HG03280 (cell line): ENCODE measurements around the gene SHISA5.
"Not testable (repeated sequence)": the region's sequence is repeated elsewhere in the genome, so short reads cannot be mapped to it uniquely, and the experiment has no call there.

Experiments used
- ATAC-seq: cut with Tn5 transposase; IDR thresholded peaks from one replicate; pipeline ENCODE4 v1.9.1; 2021; ENCODE audit warnings: mild to moderate bottlenecking, moderate library complexity; ENCODE audit not compliant: unreplicated experiment

Gene SHISA5

DNA sequence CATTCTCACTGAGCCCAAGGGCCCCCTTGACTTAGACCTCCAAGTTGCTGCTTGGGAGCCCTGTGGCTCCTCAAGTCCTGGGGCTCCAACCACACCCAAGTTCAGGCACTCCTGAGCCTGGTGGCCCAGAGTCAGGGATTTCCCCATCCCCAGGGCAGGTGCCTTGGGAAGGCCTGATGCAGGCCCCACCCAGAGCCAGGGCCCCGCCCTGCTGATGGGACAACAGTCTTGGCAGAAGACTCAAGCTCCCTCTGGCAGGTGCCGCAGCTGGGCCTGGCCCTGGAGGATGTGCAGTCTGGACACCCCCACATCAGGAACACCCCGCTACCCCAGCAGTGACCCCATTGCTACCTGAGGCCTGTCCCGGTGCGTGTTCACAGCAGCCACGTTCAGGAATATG lies 17.7 kb upstream of the SHISA5 start:
- no peak for ATAC-seq

DNA sequence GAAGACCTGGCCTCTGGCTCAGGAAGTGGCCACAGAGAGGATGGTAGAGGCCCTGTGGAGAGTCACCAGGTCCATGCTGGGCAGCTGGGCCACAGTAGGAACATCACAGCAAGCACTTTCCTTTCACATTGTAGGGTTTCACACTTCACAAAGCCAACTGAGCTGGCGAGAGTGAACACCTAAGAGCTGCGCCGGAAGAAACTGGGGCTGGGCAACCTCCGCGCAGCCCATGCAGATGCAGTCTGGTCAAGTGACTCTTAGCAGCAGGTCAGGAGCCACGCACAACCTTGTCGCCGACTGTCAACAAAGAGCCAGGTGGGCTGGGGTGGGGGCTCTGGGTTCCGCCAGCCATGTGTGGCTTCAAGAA lies 15.3 kb upstream of the SHISA5 start:
- no peak for ATAC-seq

GRCh38 chr3:48518638-48519276 lies 14.8 kb upstream of the SHISA5 start:
- no peak for ATAC-seq

- no peak for ATAC-seq
Measured at GRCh38 chr3:48518069-48518468, 14.1 kb upstream of the SHISA5 start.

GRCh38 chr3:48516571-48516970 lies 12.6 kb upstream of the SHISA5 start:
- ATAC-seq = no peak

GRCh38 chr3:48514431-48515227 lies 10.7 kb upstream of the SHISA5 start:
- ATAC-seq = no peak

DNA sequence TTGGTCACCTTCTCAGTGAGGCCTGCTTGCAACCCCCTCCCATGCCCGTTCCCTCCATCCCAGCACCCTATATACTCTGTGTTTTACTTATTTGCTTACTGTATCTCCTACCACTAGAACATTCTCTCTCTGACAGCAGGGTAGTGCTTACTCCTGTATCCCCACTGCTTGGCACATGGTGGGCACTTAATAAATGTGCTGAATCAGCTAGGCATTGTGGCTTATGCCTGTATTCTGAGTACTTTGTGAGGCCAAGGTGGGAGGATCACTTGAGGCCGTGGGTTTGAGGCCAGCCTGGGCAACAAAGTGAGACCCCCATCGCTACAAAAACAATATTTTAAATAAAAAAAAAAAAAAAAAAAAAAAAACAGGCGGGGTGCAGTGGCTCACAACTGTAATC lies 7.6 kb upstream of the SHISA5 start:
- no peak for ATAC-seq

DNA sequence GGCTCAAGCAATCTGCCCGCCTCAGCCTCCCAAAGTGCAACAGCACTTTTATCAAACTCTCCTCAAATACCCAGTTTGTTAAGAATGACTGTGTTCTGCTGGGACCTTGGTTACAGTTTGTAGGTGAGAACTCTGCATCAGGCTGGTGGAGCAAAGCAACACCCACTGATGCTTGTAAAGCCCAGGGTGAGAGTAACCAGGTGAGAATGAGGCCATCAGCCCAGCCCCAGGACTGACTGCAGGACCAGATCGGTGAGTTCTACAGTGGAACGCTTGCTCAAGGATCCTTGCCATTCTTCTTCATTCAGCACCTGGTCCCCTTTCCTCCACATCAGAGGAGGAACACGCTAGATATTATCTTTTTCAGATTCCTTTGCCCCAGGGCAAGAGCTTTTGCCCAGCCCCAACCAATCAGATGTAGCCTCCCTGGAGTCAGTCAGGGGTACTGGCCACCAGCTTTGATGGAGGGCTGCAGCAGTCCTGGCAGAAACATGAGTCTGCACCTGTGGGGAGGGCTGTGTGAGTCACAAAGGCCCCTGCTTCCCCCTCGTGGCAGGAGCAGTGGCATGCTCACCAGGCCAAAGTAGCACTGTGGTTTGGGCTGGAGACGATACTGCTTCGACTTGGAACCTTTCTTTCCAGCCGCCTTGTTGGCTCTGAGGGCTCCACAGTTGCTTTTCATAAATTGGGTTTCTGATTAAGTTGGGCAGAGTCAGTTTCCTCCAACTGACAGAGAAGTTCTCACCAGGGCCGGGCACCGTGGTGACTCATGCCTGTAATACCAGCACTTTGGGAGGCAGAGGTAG lies 3.5 kb upstream of the SHISA5 start:
- ATAC-seq = no peak

GRCh38 chr3:48505968-48506504 lies 2.1 kb upstream of the SHISA5 start:
- no peak for ATAC-seq

GRCh38 chr3:48505146-48505545 lies 1.2 kb upstream of the SHISA5 start:
- ATAC-seq = no peak

DNA sequence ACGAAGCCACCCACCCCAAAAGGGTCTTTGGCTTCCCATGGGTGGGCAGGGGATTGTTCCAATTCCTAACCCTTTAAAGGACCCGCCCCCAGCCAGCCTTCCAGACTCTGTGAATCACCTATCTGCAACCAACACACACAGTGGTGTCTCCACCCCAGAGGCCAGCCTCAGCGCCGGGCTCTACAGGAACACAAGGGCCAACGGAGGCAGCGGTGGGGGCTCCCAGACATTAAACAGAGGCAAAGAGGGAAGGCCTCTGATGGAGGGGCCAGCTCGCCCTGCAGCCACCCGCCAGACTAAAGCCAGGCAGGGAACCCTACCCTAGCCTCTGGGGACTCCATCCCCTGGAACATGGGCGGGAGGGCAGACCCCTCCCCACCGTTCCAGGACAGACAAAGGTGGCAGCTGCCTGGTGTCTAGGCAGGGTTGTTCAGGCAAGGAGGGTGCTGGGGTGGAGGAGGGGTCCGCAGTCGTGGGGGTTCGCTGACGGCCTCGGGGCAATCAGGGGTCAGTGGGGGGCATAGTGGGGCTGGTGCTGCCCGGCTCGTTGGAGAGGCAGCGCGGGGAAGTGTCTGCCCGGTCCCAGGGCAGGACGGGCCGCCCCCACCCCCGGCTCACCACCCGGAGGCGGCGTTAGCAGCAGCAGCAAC lies 448 bp downstream of the SHISA5 start:
- no peak for ATAC-seq

GRCh38 chr3:48502728-48503168 lies 1.2 kb downstream of the SHISA5 start:
- no peak for ATAC-seq

DNA sequence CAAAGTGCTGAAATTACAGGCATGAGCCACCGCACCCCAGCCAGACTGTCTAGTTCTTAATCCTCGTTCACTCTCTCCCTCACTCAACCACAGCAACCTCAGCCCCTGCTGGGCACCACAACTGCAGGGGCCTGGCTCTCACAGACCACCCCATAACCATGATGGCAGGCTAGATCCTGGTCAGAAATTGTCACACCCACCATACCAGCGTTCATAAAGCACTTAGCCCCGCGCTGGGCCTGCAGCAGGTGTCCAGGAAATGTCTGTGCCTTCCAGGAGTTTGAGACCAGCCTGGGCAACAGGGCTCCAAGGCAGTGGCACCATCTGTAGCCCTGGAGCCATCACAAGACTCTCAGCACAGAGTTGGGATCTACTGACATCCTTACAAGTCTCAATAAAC lies 1.9 kb downstream of the SHISA5 start:
- ATAC-seq = no peak

GRCh38 chr3:48501196-48501595 lies 2.8 kb downstream of the SHISA5 start:
- ATAC-seq = no peak

- no peak for ATAC-seq
Measured at GRCh38 chr3:48500656-48501055, 3.3 kb downstream of the SHISA5 start.

- no peak for ATAC-seq
Measured at GRCh38 chr3:48493203-48493501, 10.8 kb downstream of the SHISA5 start.

DNA sequence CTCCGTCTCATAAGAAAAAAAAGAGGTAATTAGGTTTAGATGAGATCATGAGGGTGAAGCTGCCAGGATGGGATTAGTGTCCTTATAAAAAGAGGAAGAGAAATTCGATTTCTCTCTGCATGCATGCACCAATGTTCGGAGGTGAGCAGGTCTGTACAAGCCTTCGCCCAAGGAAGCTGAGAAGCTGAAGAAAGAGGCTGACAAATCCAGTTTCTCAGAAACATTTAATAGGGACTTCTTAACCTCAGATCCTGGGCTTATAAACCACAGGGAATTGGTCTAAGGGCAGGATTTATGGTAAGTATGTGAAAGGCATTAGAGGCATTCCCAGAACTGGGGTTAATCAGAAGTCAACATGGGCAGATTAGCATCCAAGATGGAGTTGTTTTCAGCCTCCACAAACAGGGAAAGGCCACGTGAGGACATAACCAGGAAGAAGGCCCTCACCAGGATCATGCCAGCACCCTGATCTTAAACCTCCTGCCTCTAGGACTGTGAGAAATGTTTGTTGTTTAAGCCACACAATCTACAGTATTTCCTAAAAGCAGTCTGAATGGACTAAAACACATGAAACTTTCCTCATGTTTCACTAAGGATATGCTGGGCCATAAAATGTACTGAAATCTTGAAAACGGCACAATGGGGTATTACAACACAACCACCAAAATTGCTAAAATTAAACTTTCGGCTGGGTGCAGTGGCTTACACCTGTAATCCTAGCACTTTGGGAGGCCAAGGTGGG lies 11.3 kb downstream of the SHISA5 start:
- ATAC-seq = no peak

DNA sequence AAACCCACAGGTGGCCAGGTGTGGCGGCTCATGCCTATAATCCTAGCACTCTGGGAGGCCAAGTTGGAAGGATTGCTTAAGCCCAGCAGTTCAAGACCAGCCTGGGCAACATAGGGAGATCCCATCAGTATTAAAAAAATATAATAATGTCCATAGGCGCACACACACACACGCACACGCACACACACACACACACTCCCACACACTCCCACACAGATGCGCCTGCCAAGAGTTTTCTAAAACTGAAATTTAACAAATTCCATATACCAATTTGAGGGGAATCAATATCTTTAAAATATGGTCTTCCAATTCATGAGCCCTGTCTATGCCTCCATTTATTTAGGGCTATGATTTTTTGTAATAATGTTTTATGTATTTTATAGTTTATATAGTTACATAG lies 17.0 kb downstream of the SHISA5 start:
- ATAC-seq = no peak

DNA sequence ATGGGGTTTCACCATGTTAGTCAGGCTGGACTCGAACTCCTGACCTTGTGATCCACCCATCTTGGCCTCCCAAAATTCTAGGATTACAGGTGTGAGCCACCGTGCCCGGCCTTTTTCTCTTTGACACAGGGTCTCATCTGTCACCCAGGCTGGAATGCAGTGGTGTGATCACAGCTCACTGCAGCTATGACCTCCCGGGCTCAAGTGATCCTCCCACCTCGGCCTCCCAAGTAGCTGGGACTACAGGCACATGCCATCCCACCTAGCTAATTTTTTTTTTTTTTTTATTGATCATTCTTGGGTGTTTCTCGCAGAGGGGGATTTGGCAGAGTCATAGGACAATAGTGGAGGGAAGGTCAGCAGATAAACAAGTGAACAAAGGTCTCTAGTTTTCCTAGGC lies 21.2 kb downstream of the SHISA5 start:
- not testable (repeated sequence) for ATAC-seq

GRCh38 chr3:48480891-48481290 lies 23.1 kb downstream of the SHISA5 start:
- ATAC-seq = not testable (repeated sequence)
